GM23248 (cell line): ENCODE data around the gene SDK2. TPM values are rescaled to one million over a fixed set of nuclear protein-coding genes. Genes with fewer than 3 reads are reported as not detected.

Source experiments
- DNase-seq: peaks from one replicate; pipeline ENCODE4 v3.0.0-alpha.2; 2015
- H2AFZ ChIP-seq: fragments of 200-600 bp; sonication (generic); 2 replicates; pipeline ENCODE4 v1.6.1; 2016; ENCODE audit warnings: antibody characterized with exemption
- H3F3A ChIP-seq: fragments of 200-600 bp; sonication (generic); 2 replicates; pipeline ENCODE4 v1.6.1; 2016; ENCODE audit warnings: mild to moderate bottlenecking, antibody characterized with exemption, mixed run types; ENCODE audit not compliant: insufficient read depth
- H3K27ac ChIP-seq: fragments of 200-600 bp; sonication (generic); 2 replicates; pipeline ENCODE4 v1.5.1; 2016; ENCODE audit warnings: mild to moderate bottlenecking
- H3K27me3 ChIP-seq: fragments of 200-600 bp; sonication (generic); replicated peaks from 2 replicates; pipeline ENCODE4 v1.6.1; 2016; ENCODE audit warnings: mild to moderate bottlenecking; ENCODE audit not compliant: insufficient read depth
- H3K36me3 ChIP-seq: fragments of 200-600 bp; sonication (generic); 2 replicates; pipeline ENCODE4 v1.6.1; 2016; ENCODE audit warnings: low read depth, mild to moderate bottlenecking
- H3K4me1 ChIP-seq: fragments of 200-600 bp; sonication (generic); 2 replicates; pipeline ENCODE4 v1.6.1; 2016; ENCODE audit warnings: mild to moderate bottlenecking; ENCODE audit not compliant: insufficient read depth
- H3K4me2 ChIP-seq: fragments of 200-600 bp; sonication (generic); one replicate; pipeline ENCODE4 v1.6.1; 2016; ENCODE audit warnings: mild to moderate bottlenecking; ENCODE audit not compliant: unreplicated experiment
- H3K4me3 ChIP-seq: fragments of 200-600 bp; sonication (generic); 2 replicates; pipeline ENCODE4 v1.5.1; 2016; ENCODE audit warnings: mild to moderate bottlenecking
- H3K79me2 ChIP-seq: fragments of 200-600 bp; sonication (generic); 2 replicates; pipeline ENCODE4 v1.6.1; 2016; ENCODE audit warnings: mild to moderate bottlenecking; ENCODE audit not compliant: insufficient read depth
- H3K9ac ChIP-seq: fragments of 200-600 bp; sonication (generic); 2 replicates; pipeline ENCODE4 v1.6.1; 2016; ENCODE audit warnings: mild to moderate bottlenecking
- H3K9me2 ChIP-seq: fragments of 200-600 bp; sonication (generic); 2 replicates; pipeline ENCODE4 v1.6.1; 2016; ENCODE audit warnings: mixed run types, mild to moderate bottlenecking, moderate library complexity; ENCODE audit not compliant: insufficient read depth
- H3K9me3 ChIP-seq: fragments of 200-600 bp; sonication (generic); one replicate; pipeline ENCODE4 v1.6.1; 2017; ENCODE audit warnings: low read depth
- H4K20me1 ChIP-seq: fragments of 200-600 bp; sonication (generic); 2 replicates; pipeline ENCODE4 v1.6.0; 2016; ENCODE audit not compliant: insufficient read depth
- EZH2 ChIP-seq: fragments of 200-600 bp; sonication (generic); IDR thresholded peaks from 2 replicates; pipeline ENCODE4 v1.6.1; 2018; ENCODE audit warnings: antibody characterized with exemption, mild to moderate bottlenecking; ENCODE audit not compliant: insufficient read depth, poor library complexity, severe bottlenecking
- EZH2phosphoT487 ChIP-seq: fragments of 200-600 bp; sonication (generic); IDR thresholded peaks from 2 replicates; pipeline ENCODE4 v1.6.1; 2018; ENCODE audit warnings: antibody characterized with exemption, moderate library complexity, mild to moderate bottlenecking, low read depth; ENCODE audit not compliant: insufficient read depth
- WGBS, 2 experiments: methylation state at CpG; one replicate each; pipeline ENCODE4 v1.1.6; 2015 to 2017; ENCODE audit warnings: low lambda C conversion rate in 2 of 2, low coverage in 1 of 2; ENCODE audit errors: missing lambda C conversion rate in 2 of 2; 5-methylcytosine and 5-hydroxymethylcytosine counted together
- in situ Hi-C: fragments of 300-500 bp; cut with MboI; formaldehyde crosslinking; loops from 2 replicates; pipeline ENCODE4 v1.15.0; 2020
- polyA plus RNA-seq: library from polyadenylated mRNA; unstranded; fragments of >200 nt; fragmentation: Nextera tagmentation; extraction: Ambion mirVana; gene quantifications from 2 replicates; pipeline ENCODE4 v1.2.1, GENCODE V29; 2016
- total RNA-seq: library from RNA; depleted of rRNA; stranded (reverse); fragments of >200 nt; shearing (Covaris generic); gene quantifications from 2 replicates; pipeline ENCODE4 v1.2.3, GENCODE V29; 2014

The SDK2 gene
- total and polyA plus RNA-seq, 2 experiments from 2014 or later, result under 0.01 to 0.03 TPM

DNA sequence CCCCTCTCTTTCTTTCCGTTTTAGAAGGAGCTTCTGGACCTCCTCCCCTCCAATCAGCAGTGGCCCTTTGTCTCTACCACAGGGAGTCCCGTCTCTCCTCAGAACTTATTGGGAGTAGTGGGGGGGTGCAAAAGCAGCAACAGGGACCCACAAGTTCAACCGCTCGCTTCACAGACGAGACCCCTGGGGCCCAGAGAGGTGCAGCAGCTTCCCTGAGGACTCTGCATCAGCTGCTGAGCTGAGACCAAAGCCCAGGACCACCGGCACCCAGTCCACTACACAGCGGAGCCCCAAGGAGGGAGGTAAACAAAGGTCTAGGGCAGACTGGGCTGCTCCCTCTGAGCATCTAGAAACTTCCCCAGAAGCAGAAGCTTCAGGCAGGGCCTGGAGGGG, 123.9 kb downstream of the SDK2 start:
- Histone ChIP-seq H3K27ac (no peak overlapping the region), H3F3A (no peaks in the 10 kb centered on the region), H3K36me3 (no peaks in the 10 kb centered on the region), H3K4me2 (no peak overlapping the region), H3K9me3 (no peaks in the 10 kb centered on the region), H4K20me1 (no peaks in the 10 kb centered on the region), H3K9me2 (no peaks in the 10 kb centered on the region), H3K79me2 (no peaks in the 10 kb centered on the region), H3K4me3 (no peak overlapping the region), H3K4me1 (no peaks in the 10 kb centered on the region), H3K27me3 (no peaks in the 10 kb centered on the region), H3K9ac (no peak overlapping the region), H2AFZ (no peak overlapping the region)
- TF ChIP-seq EZH2phosphoT487 (no peak), EZH2 (no peak)
- 42 to 49% methylated on average over 7 of the region's 7 CpGs for WGBS, 2 experiments
- no peak for DNase-seq
- in situ Hi-C loops, result no loop called here

GRCh38 chr17:73519714-73520368, 124.4 kb downstream of the SDK2 start:
- DNase-seq, result no peak
- Histone ChIP-seq H3F3A (no peaks in the 10 kb centered on the region), H4K20me1 (no peaks in the 10 kb centered on the region)

DNA sequence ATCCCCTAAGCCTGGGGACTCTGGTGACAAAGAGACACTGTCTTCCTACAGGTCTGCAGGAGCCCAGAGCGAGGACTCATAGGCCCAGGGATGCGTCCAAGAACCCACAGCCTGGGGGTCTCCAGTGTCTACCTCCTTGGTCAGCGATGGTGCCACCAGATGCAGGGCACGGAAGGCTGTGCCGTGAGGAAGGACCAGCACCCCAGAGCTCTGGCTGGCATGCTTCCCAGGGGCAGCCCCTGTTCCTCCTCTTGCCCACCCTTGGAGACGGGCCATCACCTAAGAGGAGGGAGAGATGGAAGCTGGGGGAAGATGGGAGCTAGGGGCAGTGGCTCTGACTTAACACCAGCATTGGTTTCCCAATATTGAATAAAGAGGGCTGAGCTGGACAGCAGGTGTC, 125.2 kb downstream of the SDK2 start:
- H2AFZ ChIP-seq, result no peak overlapping the region
- H4K20me1 ChIP-seq, result no peaks in the 10 kb centered on the region
- H3K36me3 ChIP-seq, result no peaks in the 10 kb centered on the region
- no peak overlapping the region for H3K4me2 ChIP-seq
- no peak for DNase-seq
- in situ Hi-C loops, result no loop called here
- H3K4me3 ChIP-seq, result no peak overlapping the region
- 51 to 53% methylated on average over 6 of the region's 6 CpGs for WGBS, 2 experiments
- no peaks in the 10 kb centered on the region for H3F3A ChIP-seq
- no peak overlapping the region for H3K27ac ChIP-seq
- no peaks in the 10 kb centered on the region for H3K27me3 ChIP-seq
- H3K9me2 ChIP-seq, result no peaks in the 10 kb centered on the region
- H3K9ac ChIP-seq, result no peak overlapping the region
- no peaks in the 10 kb centered on the region for H3K79me2 ChIP-seq
- no peaks in the 10 kb centered on the region for H3K9me3 ChIP-seq
- no peak for TF ChIP-seq EZH2
- TF ChIP-seq EZH2phosphoT487, result no peak
- no peaks in the 10 kb centered on the region for H3K4me1 ChIP-seq

More at GRCh38 chr17:73519714-73520368, 124.4 kb downstream of the SDK2 start:
- no peak for TF ChIP-seq EZH2
- TF ChIP-seq EZH2phosphoT487, result no peak
- H3K4me2 ChIP-seq, result no peak overlapping the region
- WGBS, 2 experiments, result 67 to 68% methylated on average over 22 of the region's 22 CpGs
- H3K27ac ChIP-seq, result no peak overlapping the region
- H3K27me3 ChIP-seq, result no peaks in the 10 kb centered on the region
- in situ Hi-C loops, result no loop called here
- H3K9me2 ChIP-seq, result no peaks in the 10 kb centered on the region
- no peak overlapping the region for H2AFZ ChIP-seq
- no peaks in the 10 kb centered on the region for H3K9me3 ChIP-seq
- no peaks in the 10 kb centered on the region for H3K79me2 ChIP-seq
- H3K9ac ChIP-seq, result no peak overlapping the region
- no peaks in the 10 kb centered on the region for H3K4me1 ChIP-seq
- no peaks in the 10 kb centered on the region for H3K36me3 ChIP-seq
- no peak overlapping the region for H3K4me3 ChIP-seq

- H3K36me3 ChIP-seq, result no peaks in the 10 kb centered on the region
- no peak for DNase-seq
- H3K4me3 ChIP-seq, result no peak overlapping the region
- H2AFZ ChIP-seq, result no peak overlapping the region
- no peaks in the 10 kb centered on the region for H3K9me2 ChIP-seq
- no peaks in the 10 kb centered on the region for H3K9me3 ChIP-seq
- H3K4me2 ChIP-seq, result no peak overlapping the region
- H3K27me3 ChIP-seq, result 0 out of 2 replicates have a peak, but pooled peaks cover 5% of the 10 kb centered on the region
- H3K27ac ChIP-seq, result no peak overlapping the region
- no peaks in the 10 kb centered on the region for H3K4me1 ChIP-seq
- TF ChIP-seq EZH2phosphoT487, result no peak
- no peak for TF ChIP-seq EZH2
- no peak overlapping the region for H3K9ac ChIP-seq
- H3K79me2 ChIP-seq, result no peaks in the 10 kb centered on the region
- no peaks in the 10 kb centered on the region for H3F3A ChIP-seq
- in situ Hi-C loops, result no loop called here
- WGBS, 2 experiments, result 64 to 69% methylated on average over 10 to 11 of the region's 11 CpGs
- no peaks in the 10 kb centered on the region for H4K20me1 ChIP-seq
Measured at GRCh38 chr17:73516431-73516830, 127.8 kb downstream of the SDK2 start.
